HEK293 (cell line): ENCODE results near the gene UTP14C.

Experiments
- BCL11A ChIP-seq: fragments of 450-650 bp; formaldehyde crosslinking; IDR thresholded peaks from 2 replicates; pipeline ENCODE4 v1.5.1; 2016; ENCODE audit warnings: low read depth, missing biosample characterization, missing genetic modification characterization
- ELK4 ChIP-seq: IDR thresholded peaks from 2 replicates; pipeline ENCODE4 v1.6.1; 2011; ENCODE audit warnings: mild to moderate bottlenecking, low read depth, low read length, borderline replicate concordance
- IKZF3 ChIP-seq: fragments of 450-650 bp; IDR thresholded peaks from 2 replicates; pipeline ENCODE4 v1.5.0; 2018; ENCODE audit warnings: missing biosample characterization, mild to moderate bottlenecking, missing genetic modification characterization, moderate library complexity
- OVOL3 ChIP-seq: fragments of 450-650 bp; formaldehyde crosslinking; IDR thresholded peaks from 2 replicates; pipeline ENCODE4 v1.5.1; 2016; ENCODE audit warnings: missing biosample characterization, missing genetic modification characterization
- PRDM1 ChIP-seq: fragments of 450-650 bp; formaldehyde crosslinking; IDR thresholded peaks from 2 replicates; pipeline ENCODE4; 2016; ENCODE audit warnings: missing biosample characterization, missing genetic modification characterization
- PRDM2 ChIP-seq: fragments of 450-650 bp; formaldehyde crosslinking; IDR thresholded peaks from 2 replicates; pipeline ENCODE4 v1.5.1; 2016; ENCODE audit warnings: missing biosample characterization, missing genetic modification characterization, borderline replicate concordance
- REPIN1 ChIP-seq: fragments of 450-650 bp; formaldehyde crosslinking; IDR thresholded peaks from 2 replicates; pipeline ENCODE4 v1.5.1; 2017; ENCODE audit warnings: missing biosample characterization, missing genetic modification characterization, low read depth
- SCRT1 ChIP-seq: fragments of 450-650 bp; formaldehyde crosslinking; IDR thresholded peaks from 2 replicates; pipeline ENCODE4 v1.5.1; 2016; ENCODE audit warnings: missing biosample characterization, missing genetic modification characterization, borderline replicate concordance
- SP7 ChIP-seq: fragments of 450-650 bp; formaldehyde crosslinking; IDR thresholded peaks from 2 replicates; pipeline ENCODE4 v1.5.1; 2016; ENCODE audit warnings: missing biosample characterization, missing genetic modification characterization
- ZBTB44 ChIP-seq: fragments of 450-650 bp; IDR thresholded peaks from 2 replicates; pipeline ENCODE4 v1.5.1; 2018; ENCODE audit warnings: missing biosample characterization, mild to moderate bottlenecking, missing genetic modification characterization
- ZNF10 ChIP-seq: fragments of 450-650 bp; formaldehyde crosslinking; IDR thresholded peaks from 2 replicates; pipeline ENCODE4 v1.5.1; 2017; ENCODE audit warnings: missing biosample characterization, missing genetic modification characterization
- ZNF112 ChIP-seq: fragments of 450-650 bp; formaldehyde crosslinking; IDR thresholded peaks from 2 replicates; pipeline ENCODE4 v1.5.0; 2017; ENCODE audit warnings: missing biosample characterization, missing genetic modification characterization
- ZNF148 ChIP-seq: fragments of 450-650 bp; formaldehyde crosslinking; IDR thresholded peaks from 2 replicates; pipeline ENCODE4 v1.5.0; 2017; ENCODE audit warnings: missing biosample characterization, missing genetic modification characterization, borderline replicate concordance
- ZNF157 ChIP-seq: fragments of 450-650 bp; formaldehyde crosslinking; IDR thresholded peaks from 2 replicates; pipeline ENCODE4 v1.5.1; 2016; ENCODE audit warnings: missing biosample characterization, missing genetic modification characterization
- ZNF335 ChIP-seq: fragments of 450-650 bp; formaldehyde crosslinking; conservative IDR thresholded peaks from 2 replicates; pipeline ENCODE4 v1.5.1; 2016; ENCODE audit warnings: missing biosample characterization, missing genetic modification characterization
- ZNF366 ChIP-seq: fragments of 450-650 bp; formaldehyde crosslinking; conservative IDR thresholded peaks from 2 replicates; pipeline ENCODE4 v1.5.1; 2016; ENCODE audit warnings: missing biosample characterization, missing genetic modification characterization
- ZNF423 ChIP-seq: fragments of 450-650 bp; formaldehyde crosslinking; IDR thresholded peaks from 2 replicates; pipeline ENCODE4 v1.5.1; 2016; ENCODE audit warnings: missing biosample characterization, missing genetic modification characterization
- ZNF560 ChIP-seq: fragments of 450-650 bp; formaldehyde crosslinking; IDR thresholded peaks from 2 replicates; pipeline ENCODE4 v1.5.1; 2017; ENCODE audit warnings: missing biosample characterization, missing genetic modification characterization, borderline replicate concordance
- ZNF571 ChIP-seq: fragments of 450-650 bp; formaldehyde crosslinking; IDR thresholded peaks from 2 replicates; pipeline ENCODE4 v1.5.0; 2017; ENCODE audit warnings: missing biosample characterization, missing genetic modification characterization
- ZNF596 ChIP-seq: fragments of 450-650 bp; IDR thresholded peaks from 2 replicates; pipeline ENCODE4 v1.5.0; 2018; ENCODE audit warnings: missing biosample characterization, mild to moderate bottlenecking, missing genetic modification characterization, moderate library complexity
- ZNF660 ChIP-seq: fragments of 450-650 bp; IDR thresholded peaks from 2 replicates; pipeline ENCODE4 v1.5.1; 2018; ENCODE audit warnings: missing biosample characterization, mild to moderate bottlenecking, missing genetic modification characterization
- ZNF707 ChIP-seq: fragments of 450-650 bp; formaldehyde crosslinking; IDR thresholded peaks from 2 replicates; pipeline ENCODE4 v1.5.1; 2016; ENCODE audit warnings: missing biosample characterization, missing genetic modification characterization
- ZNF747 ChIP-seq: fragments of 450-650 bp; formaldehyde crosslinking; IDR thresholded peaks from 2 replicates; pipeline ENCODE4 v1.5.1; 2016; ENCODE audit warnings: missing biosample characterization, missing genetic modification characterization
- ZNF777 ChIP-seq: fragments of 450-650 bp; formaldehyde crosslinking; IDR thresholded peaks from 2 replicates; pipeline ENCODE4 v1.5.1; 2017; ENCODE audit warnings: missing biosample characterization, missing genetic modification characterization, borderline replicate concordance
- ZNF791 ChIP-seq: fragments of 450-650 bp; formaldehyde crosslinking; IDR thresholded peaks from 2 replicates; pipeline ENCODE4 v1.5.1; 2016; ENCODE audit warnings: missing biosample characterization, missing genetic modification characterization
- ZSCAN16 ChIP-seq: fragments of 450-650 bp; formaldehyde crosslinking; IDR thresholded peaks from 2 replicates; pipeline ENCODE4 v1.5.1; 2016; ENCODE audit warnings: missing biosample characterization, missing genetic modification characterization
- ZSCAN23 ChIP-seq: fragments of 450-650 bp; formaldehyde crosslinking; IDR thresholded peaks from 2 replicates; pipeline ENCODE4 v1.5.1; 2016; ENCODE audit warnings: missing biosample characterization, missing genetic modification characterization
- TF ChIP-seq, protein P1 (sequence below): fragments of 450-650 bp; formaldehyde crosslinking; IDR thresholded peaks from 2 replicates; pipeline ENCODE4 v1.5.1; 2017; ENCODE audit warnings: missing biosample characterization, missing genetic modification characterization

UTP14C gene

DNA sequence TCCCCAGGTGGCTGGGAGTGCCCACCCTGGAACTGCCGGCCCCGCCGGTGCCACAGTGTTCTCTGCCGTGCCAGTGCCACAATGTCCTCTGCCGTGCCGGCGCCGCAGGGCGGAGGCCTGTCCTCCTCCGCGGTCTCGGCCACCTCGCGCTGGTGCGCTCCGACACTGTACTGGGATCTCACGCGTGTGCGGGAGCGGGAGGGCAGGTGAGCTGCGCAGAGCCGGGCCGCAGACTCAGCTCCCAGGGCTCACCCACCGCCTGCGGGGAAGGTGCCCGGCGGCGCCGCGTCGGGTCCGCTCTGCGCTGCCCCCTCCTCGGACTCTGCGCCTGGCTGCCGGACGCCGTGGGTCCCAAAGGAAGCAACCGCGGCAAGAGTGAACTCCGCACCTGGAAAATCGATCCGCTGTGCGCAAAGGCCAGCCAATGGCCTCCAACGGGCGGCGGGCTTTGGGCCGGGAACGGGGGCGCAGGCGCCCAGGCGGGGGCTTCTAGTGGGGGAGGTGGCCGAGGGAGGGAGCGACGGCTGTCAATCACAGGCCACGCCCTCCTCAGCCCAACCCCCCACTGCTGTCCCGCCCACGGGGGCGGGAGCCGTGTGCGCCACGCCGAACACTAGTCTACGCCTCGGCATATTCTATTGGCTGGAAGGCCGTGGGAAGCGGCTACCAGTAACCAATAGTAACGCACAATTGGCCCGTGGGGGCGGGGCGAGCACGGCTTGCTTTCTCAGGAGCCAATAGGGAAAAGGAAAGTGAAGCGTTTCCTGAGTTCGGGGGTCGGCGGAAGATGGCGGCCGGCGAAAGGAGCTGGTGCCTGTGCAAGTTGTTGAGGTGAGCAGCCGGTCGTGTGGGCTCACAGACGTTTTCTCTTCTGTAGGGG, 12.6 kb upstream of the UTP14C start, which contains the start of gene ALG11 (continued):
- TF ChIP-seq ZNF423 (tag by site-specific recombination) (0 out of 2 replicates have a peak, but pooled peaks have one; percentile 11), ZNF10 (tag by site-specific recombination) (no peak), ZNF112 (tag by site-specific recombination) (no peak), ZNF571 (tag by site-specific recombination) (no peak), ZNF707 (tag by site-specific recombination) (no peak), ZNF791 (no peak), SCRT1 (no peak), ZSCAN23 (no peak), ZNF148 (tag by site-specific recombination) (no peak), ZNF366 (tag by site-specific recombination) (no peak; the same call in 1 of the 2 replicates), ZBTB44 (tag by site-specific recombination) (no peak), ZNF777 (tag by site-specific recombination) (peak; percentile 52; the same call in 1 of the 2 replicates), BCL11A (no peak), REPIN1 (tag by site-specific recombination) (no peak), ELK4 (no peak), SP7 (tag by site-specific recombination) (peak; percentile 57; the same call in 1 of the 2 replicates), ZSCAN16 (tag by site-specific recombination) (no peak), PRDM2 (tag by site-specific recombination) (no peak), ZNF747 (no peak), ZNF596 (tag by site-specific recombination) (no peak), OVOL3 (tag by site-specific recombination) (no peak), PRDM1 (tag by site-specific recombination) (peak; percentile 92), ZNF335 (peak; percentile 91), IKZF3 (tag by site-specific recombination) (no peak), ZNF660 (tag by site-specific recombination) (no peak), ZNF560 (tag by site-specific recombination) (no peak), ZNF157 (no peak)
- TF ChIP-seq, protein P1, sequence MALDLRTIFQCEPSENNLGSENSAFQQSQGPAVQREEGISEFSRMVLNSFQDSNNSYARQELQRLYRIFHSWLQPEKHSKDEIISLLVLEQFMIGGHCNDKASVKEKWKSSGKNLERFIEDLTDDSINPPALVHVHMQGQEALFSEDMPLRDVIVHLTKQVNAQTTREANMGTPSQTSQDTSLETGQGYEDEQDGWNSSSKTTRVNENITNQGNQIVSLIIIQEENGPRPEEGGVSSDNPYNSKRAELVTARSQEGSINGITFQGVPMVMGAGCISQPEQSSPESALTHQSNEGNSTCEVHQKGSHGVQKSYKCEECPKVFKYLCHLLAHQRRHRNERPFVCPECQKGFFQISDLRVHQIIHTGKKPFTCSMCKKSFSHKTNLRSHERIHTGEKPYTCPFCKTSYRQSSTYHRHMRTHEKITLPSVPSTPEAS (tag by site-specific recombination), result no peak
